ENCODE results near the gene LACTB. TPM values are rescaled to one million over a fixed set of nuclear protein-coding genes. Genes with fewer than 3 reads are reported as not detected.
A peak's percentile ranks its signal among the peaks of the same experiment; 100 is the strongest.

LACTB gene
- total and polyA plus RNA-seq, 2 of the 13 experiments (the other 11 are each of a cell fraction or from before 2014, with no cell fraction given), result 14.8 to 23.0 TPM

DNA sequence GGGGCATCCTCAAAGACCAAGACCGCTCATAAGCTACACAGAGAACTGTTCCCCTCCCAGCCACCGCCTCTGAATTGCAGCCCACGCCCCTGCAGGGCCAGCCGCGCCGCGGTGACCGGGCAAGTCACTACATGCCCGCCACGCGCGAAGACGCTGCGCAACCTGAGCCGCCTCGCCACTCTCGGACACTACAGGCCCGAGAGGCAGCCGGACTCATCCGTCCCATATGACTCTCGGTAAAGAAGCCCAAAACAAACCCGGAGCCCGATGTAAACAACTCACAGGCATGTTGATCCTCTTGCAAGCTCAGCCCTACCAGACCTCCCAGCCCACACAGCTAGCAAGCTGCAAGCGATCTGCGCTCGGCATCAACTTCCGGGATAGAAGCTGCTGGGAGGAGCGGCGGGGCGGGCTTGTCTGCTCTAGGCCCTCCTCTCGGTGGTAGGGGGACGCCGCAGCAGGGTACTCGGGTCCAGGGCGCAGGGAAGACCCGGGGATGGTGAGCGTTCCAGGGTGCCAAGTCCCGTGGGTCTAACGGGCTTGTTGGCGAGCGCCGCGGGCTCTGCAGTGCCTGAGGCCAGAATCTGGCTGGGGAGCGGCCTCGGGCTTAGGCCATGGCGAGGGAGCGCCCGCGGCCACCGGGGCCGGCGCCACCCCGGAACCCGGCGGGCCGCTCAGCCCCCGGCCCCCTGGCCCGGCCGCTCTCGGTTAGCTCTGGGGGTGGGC lies 35.6 kb downstream of the LACTB start, which contains the start of gene RPS27L (continued):
- TF ChIP-seq, protein P1, sequence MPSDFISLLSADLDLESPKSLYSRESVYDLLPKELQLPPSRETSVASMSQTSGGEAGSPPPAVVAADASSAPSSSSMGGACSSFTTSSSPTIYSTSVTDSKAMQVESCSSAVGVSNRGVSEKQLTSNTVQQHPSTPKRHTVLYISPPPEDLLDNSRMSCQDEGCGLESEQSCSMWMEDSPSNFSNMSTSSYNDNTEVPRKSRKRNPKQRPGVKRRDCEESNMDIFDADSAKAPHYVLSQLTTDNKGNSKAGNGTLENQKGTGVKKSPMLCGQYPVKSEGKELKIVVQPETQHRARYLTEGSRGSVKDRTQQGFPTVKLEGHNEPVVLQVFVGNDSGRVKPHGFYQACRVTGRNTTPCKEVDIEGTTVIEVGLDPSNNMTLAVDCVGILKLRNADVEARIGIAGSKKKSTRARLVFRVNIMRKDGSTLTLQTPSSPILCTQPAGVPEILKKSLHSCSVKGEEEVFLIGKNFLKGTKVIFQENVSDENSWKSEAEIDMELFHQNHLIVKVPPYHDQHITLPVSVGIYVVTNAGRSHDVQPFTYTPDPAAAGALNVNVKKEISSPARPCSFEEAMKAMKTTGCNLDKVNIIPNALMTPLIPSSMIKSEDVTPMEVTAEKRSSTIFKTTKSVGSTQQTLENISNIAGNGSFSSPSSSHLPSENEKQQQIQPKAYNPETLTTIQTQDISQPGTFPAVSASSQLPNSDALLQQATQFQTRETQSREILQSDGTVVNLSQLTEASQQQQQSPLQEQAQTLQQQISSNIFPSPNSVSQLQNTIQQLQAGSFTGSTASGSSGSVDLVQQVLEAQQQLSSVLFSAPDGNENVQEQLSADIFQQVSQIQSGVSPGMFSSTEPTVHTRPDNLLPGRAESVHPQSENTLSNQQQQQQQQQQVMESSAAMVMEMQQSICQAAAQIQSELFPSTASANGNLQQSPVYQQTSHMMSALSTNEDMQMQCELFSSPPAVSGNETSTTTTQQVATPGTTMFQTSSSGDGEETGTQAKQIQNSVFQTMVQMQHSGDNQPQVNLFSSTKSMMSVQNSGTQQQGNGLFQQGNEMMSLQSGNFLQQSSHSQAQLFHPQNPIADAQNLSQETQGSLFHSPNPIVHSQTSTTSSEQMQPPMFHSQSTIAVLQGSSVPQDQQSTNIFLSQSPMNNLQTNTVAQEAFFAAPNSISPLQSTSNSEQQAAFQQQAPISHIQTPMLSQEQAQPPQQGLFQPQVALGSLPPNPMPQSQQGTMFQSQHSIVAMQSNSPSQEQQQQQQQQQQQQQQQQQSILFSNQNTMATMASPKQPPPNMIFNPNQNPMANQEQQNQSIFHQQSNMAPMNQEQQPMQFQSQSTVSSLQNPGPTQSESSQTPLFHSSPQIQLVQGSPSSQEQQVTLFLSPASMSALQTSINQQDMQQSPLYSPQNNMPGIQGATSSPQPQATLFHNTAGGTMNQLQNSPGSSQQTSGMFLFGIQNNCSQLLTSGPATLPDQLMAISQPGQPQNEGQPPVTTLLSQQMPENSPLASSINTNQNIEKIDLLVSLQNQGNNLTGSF (CRISPR knock-in tag; IDR thresholded peaks at IDR 0.05), result peak; percentile 82
- TF ChIP-seq TBP (CRISPR knock-in tag; IDR thresholded peaks at IDR 0.05), result no peak
- peak; percentile 74 for TF ChIP-seq SRSF1 (optimal IDR thresholded peaks at IDR 0.05; ENCODE audit: low read depth, low read length)
- TF ChIP-seq TP53 (CRISPR knock-in tag; conservative IDR thresholded peaks at IDR 0.05), result peak; percentile 100
- TF ChIP-seq, protein P2, sequence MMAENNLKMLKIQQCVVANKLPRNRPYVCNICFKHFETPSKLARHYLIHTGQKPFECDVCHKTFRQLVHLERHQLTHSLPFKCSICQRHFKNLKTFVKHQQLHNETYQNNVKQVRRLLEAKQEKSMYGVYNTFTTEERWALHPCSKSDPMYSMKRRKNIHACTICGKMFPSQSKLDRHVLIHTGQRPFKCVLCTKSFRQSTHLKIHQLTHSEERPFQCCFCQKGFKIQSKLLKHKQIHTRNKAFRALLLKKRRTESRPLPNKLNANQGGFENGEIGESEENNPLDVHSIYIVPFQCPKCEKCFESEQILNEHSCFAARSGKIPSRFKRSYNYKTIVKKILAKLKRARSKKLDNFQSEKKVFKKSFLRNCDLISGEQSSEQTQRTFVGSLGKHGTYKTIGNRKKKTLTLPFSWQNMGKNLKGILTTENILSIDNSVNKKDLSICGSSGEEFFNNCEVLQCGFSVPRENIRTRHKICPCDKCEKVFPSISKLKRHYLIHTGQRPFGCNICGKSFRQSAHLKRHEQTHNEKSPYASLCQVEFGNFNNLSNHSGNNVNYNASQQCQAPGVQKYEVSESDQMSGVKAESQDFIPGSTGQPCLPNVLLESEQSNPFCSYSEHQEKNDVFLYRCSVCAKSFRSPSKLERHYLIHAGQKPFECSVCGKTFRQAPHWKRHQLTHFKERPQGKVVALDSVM (CRISPR knock-in tag; IDR thresholded peaks at IDR 0.05), result no peak; the same call in 1 of the 2 replicates
- 0 out of 2 replicates have a peak, but pooled peaks have one; percentile 19 for TF ChIP-seq KDM4B (CRISPR knock-in tag; IDR thresholded peaks at IDR 0.05)
- TF ChIP-seq ZBTB7A (CRISPR knock-in tag; IDR thresholded peaks at IDR 0.05), result no peak; the same call in 1 of the 2 replicates
- TF ChIP-seq ZNF614 (CRISPR knock-in tag; IDR thresholded peaks at IDR 0.05; ENCODE audit: borderline replicate concordance), result peak; percentile 43; the same call in 1 of the 2 replicates
- TF ChIP-seq TBX3 (IDR thresholded peaks at IDR 0.05; ENCODE audit: borderline replicate concordance), result no peak
- no peak; the same call in 1 of the 2 replicates for TF ChIP-seq TFE3 (CRISPR knock-in tag; IDR thresholded peaks at IDR 0.05)
- peak; percentile 80 to 96 for TF ChIP-seq HMGXB4 (CRISPR knock-in tag; IDR thresholded peaks at IDR 0.05; ENCODE audit: borderline replicate concordance in 1 of 2, low read depth in 1 of 2)
- peak; percentile 69; the same call in 1 of the 2 replicates for TF ChIP-seq THAP9 (CRISPR knock-in tag; IDR thresholded peaks at IDR 0.05; ENCODE audit: borderline replicate concordance)
- 0 out of 2 replicates have a peak, but pooled peaks have one; percentile 58 for TF ChIP-seq ZFYVE20 (CRISPR knock-in tag; IDR thresholded peaks at IDR 0.05; ENCODE audit: borderline replicate concordance, low read depth)

All from HepG2 (cell line).